DOHH2 (cell line): ENCODE results near the gene ERI3.

Experiments used
- H3F3A ChIP-seq: fragments of 200-600 bp; sonication (generic), shearing (Covaris generic); 2 replicates; pipeline ENCODE4 v1.6.0; 2016; ENCODE audit warnings: antibody characterized with exemption, mild to moderate bottlenecking; ENCODE audit not compliant: control insufficient read depth, insufficient read depth
- H3K27ac ChIP-seq: fragments of 200-600 bp; sonication (generic); 2 replicates; pipeline ENCODE4 v1.5.1; 2014; ENCODE audit warnings: low read depth, mild to moderate bottlenecking, low read length, moderate library complexity
- H3K27me3 ChIP-seq: fragments of 200-600 bp; sonication (generic); 2 replicates; pipeline ENCODE4 v1.6.1; 2014; ENCODE audit warnings: mild to moderate bottlenecking, low read length, mixed read lengths; ENCODE audit not compliant: control insufficient read depth
- H3K36me3 ChIP-seq: fragments of 200-600 bp; sonication (generic); 2 replicates; pipeline ENCODE4 v1.6.1; 2014; ENCODE audit warnings: mild to moderate bottlenecking, low read length, moderate library complexity, mixed read lengths; ENCODE audit not compliant: control insufficient read depth
- H3K4me1 ChIP-seq: fragments of 200-600 bp; sonication (generic); 2 replicates; pipeline ENCODE4 v1.6.1; 2014; ENCODE audit warnings: mild to moderate bottlenecking, low read length, mixed read lengths; ENCODE audit not compliant: control insufficient read depth
- H3K4me2 ChIP-seq: fragments of 200-600 bp; sonication (generic); 2 replicates; pipeline ENCODE4 v1.6.0; 2014; ENCODE audit warnings: mild to moderate bottlenecking, low read length, moderate library complexity
- H3K4me3 ChIP-seq: fragments of 200-600 bp; sonication (generic); 2 replicates; pipeline ENCODE4 v1.5.1; 2014; ENCODE audit warnings: mild to moderate bottlenecking, low read length, mixed read lengths
- H3K79me2 ChIP-seq: fragments of 200-600 bp; sonication (generic); 2 replicates; pipeline ENCODE4 v1.6.1; 2014; ENCODE audit warnings: mild to moderate bottlenecking, low read length, mixed read lengths; ENCODE audit not compliant: control insufficient read depth
- H3K9me2 ChIP-seq: fragments of 200-600 bp; sonication (generic); replicated peaks from 2 replicates; pipeline ENCODE4 v1.6.1; 2014; ENCODE audit warnings: mild to moderate bottlenecking, low read length, mixed read lengths; ENCODE audit not compliant: control insufficient read depth
- H3K9me3 ChIP-seq: fragments of 200-600 bp; sonication (generic); 2 replicates; pipeline ENCODE4 v1.6.1; 2014; ENCODE audit warnings: antibody characterized with exemption, low read length, mixed read lengths; ENCODE audit not compliant: control insufficient read depth, insufficient read depth
- H4K20me1 ChIP-seq: fragments of 200-600 bp; sonication (generic); 2 replicates; pipeline ENCODE4 v1.6.0; 2014; ENCODE audit warnings: low read depth, mild to moderate bottlenecking, antibody characterized with exemption, low read length, moderate library complexity; ENCODE audit not compliant: control insufficient read depth, insufficient read depth
- EZH2phosphoT487 ChIP-seq: fragments of 200-600 bp; sonication (generic); IDR thresholded peaks from 2 replicates; pipeline ENCODE4 v1.6.1; 2017; ENCODE audit warnings: borderline replicate concordance, mild to moderate bottlenecking, antibody characterized with exemption, low read length, moderate library complexity, mixed read lengths
- TF ChIP-seq, protein P1 (sequence below): fragments of 200-600 bp; sonication (generic); IDR thresholded peaks from one replicate; pipeline ENCODE4 v1.5.1; 2014; ENCODE audit warnings: antibody characterized with exemption, mild to moderate bottlenecking, low read depth, low read length; ENCODE audit not compliant: poor library complexity, severe bottlenecking

The ERI3 gene

DNA sequence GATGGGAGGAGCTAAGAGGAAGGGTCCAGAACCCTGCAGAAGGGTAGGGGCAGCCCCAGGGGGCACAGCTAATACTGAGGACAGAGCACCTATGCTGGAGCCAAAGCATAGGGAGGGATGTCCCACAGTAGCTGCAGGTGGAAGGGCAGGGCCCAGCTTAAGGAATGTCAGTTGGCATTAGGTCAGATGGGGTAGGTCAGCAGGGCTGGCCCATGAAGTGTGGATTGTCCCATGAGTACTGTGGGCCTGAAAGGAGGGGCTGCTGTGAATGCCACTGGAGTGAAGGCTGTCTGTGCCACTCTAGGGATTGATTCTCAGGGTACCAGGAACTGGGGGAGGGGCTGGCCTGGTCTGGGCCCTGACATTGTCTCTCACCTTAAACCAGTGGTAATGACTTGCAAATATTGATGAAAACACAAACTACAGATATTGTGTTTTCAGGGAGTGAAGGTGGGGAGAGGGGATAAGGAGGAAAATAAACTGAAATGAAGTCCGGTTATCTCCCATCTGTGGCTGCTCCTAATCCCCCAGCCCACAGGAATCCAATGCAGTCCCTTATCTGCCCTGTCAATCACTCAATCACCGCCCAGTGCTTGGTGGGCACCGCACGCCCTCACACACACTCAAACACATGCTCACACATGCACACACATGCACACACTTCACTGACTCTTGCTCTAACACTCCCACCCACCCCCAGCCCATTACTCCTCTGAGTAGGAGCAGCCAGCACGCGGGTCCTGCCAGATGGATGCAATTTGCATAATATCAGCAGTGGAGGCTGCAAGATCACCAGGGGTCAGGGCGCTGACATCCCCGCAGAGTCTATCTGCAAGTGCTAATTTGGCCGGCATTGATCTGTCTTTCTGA is 114.0 kb downstream of the ERI3 start:
- Histone ChIP-seq H3K4me1 (peaks cover 19% of the 10 kb centered on the region), H3K4me3 (no peak overlapping the region), H3K27ac (no peak overlapping the region), H4K20me1 (no peaks in the 10 kb centered on the region), H3K4me2 (no peak overlapping the region), H3K27me3 (no peaks in the 10 kb centered on the region), H3K79me2 (no peaks in the 10 kb centered on the region), H3K9me2 (no peaks in the 10 kb centered on the region), H3K9me3 (no peaks in the 10 kb centered on the region), H3F3A (no peaks in the 10 kb centered on the region), H3K36me3 (no peaks in the 10 kb centered on the region; the same call in 1 of the 2 replicates)
- TF ChIP-seq, protein P1, sequence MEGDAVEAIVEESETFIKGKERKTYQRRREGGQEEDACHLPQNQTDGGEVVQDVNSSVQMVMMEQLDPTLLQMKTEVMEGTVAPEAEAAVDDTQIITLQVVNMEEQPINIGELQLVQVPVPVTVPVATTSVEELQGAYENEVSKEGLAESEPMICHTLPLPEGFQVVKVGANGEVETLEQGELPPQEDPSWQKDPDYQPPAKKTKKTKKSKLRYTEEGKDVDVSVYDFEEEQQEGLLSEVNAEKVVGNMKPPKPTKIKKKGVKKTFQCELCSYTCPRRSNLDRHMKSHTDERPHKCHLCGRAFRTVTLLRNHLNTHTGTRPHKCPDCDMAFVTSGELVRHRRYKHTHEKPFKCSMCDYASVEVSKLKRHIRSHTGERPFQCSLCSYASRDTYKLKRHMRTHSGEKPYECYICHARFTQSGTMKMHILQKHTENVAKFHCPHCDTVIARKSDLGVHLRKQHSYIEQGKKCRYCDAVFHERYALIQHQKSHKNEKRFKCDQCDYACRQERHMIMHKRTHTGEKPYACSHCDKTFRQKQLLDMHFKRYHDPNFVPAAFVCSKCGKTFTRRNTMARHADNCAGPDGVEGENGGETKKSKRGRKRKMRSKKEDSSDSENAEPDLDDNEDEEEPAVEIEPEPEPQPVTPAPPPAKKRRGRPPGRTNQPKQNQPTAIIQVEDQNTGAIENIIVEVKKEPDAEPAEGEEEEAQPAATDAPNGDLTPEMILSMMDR = no peak
- no peak for TF ChIP-seq EZH2phosphoT487

DNA sequence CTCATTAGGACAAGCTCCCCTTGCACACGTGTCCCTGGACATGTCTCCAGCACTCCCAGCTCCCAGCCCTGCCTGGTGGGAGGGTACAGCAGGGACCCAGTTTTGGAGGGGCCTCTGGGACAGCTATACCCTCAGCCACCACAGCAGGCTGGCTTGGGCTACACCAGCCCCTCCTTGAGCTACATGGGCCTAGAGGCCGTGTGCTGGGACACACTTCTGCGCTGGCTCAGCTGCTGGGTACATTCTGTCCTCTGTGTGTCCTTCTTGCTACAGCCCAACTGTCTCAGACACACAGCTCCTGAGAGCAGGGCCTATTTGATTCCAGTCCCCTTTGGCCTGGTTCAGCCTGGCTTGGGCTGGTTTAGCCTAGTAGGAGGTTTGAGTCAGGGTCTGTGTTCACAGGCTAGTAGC is 115.1 kb downstream of the ERI3 start:
- Histone ChIP-seq H3K4me2 (no peak overlapping the region), H3K9me2 (no peaks in the 10 kb centered on the region), H3K4me1 (peaks cover 19% of the 10 kb centered on the region), H3K27me3 (no peaks in the 10 kb centered on the region), H3K9me3 (no peaks in the 10 kb centered on the region), H3F3A (no peaks in the 10 kb centered on the region), H3K79me2 (no peaks in the 10 kb centered on the region), H3K27ac (no peak overlapping the region), H3K4me3 (no peak overlapping the region), H3K36me3 (no peaks in the 10 kb centered on the region; the same call in 1 of the 2 replicates), H4K20me1 (no peaks in the 10 kb centered on the region)
- no peak for TF ChIP-seq EZH2phosphoT487
- TF ChIP-seq, protein P1 = no peak

DNA sequence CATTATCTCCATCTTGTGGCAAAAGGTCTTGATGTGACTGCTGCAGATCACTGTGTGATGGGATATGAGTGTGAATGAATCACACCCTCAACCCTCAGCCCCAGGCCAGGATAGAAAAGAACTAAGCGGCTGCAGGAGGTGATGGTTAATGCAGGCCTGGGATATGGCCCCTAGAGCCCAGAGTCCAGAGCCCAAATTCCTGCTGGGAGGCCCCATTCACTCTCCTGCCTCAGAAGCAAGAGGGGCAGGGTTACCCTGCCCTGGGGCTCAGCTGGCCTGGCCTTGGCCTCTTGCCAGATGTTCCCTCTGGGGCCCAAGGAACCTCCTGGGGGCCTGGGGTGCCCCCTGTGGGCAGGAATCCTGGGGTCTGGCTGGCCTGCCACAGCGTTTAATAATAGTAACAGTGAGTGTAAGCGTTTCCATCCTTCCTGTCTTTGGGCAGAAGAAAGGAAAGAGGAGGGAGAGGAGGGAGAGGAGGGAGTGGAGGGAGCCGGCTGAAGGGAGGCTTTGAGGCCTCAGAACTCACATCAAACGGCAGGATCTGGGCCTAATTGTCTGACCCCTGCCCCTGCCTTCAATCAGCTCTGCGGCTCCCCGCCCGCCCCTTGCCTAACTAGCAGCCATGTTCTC is 115.6 kb downstream of the ERI3 start:
- H3K27ac ChIP-seq = no peak overlapping the region

More for the DNA sequence above, 115.6 kb downstream of the ERI3 start:
- H3K4me1 ChIP-seq = peaks cover 19% of the 10 kb centered on the region
- no peak overlapping the region for H3K4me3 ChIP-seq
- no peak overlapping the region for H3K4me2 ChIP-seq
- H3F3A ChIP-seq = no peaks in the 10 kb centered on the region
- no peaks in the 10 kb centered on the region; the same call in 1 of the 2 replicates for H3K36me3 ChIP-seq
- TF ChIP-seq EZH2phosphoT487 = no peak
- TF ChIP-seq, protein P1 = no peak
- no peaks in the 10 kb centered on the region for H3K79me2 ChIP-seq
- no peaks in the 10 kb centered on the region for H3K9me2 ChIP-seq
- no peaks in the 10 kb centered on the region for H4K20me1 ChIP-seq
- no peaks in the 10 kb centered on the region for H3K9me3 ChIP-seq
- H3K27me3 ChIP-seq = no peaks in the 10 kb centered on the region
